ENCODE measurements around the gene SLC8A1. TPM values are rescaled to one million over a fixed set of nuclear protein-coding genes. Genes with fewer than 3 reads are reported as not detected.

SLC8A1 gene
- total RNA-seq, 1 donor from 2014 or later: 34.8 TPM

- peak overlapping the region; percentile 70 for H3K27ac Mint-ChIP-seq (ENCODE audit: unreplicated experiment)
- Histone ChIP-seq H4K20me1 (ENCODE audit: insufficient read depth, low read length) (no peaks in the 10 kb centered on the region), H2AFZ (ENCODE audit: low read depth, low read length) (no peak overlapping the region), H3K27ac (ENCODE audit: low read depth, low read length) (no peak overlapping the region), H3K79me2 (ENCODE audit: insufficient read depth, low read length) (no peaks in the 10 kb centered on the region), H3K4me2 (ENCODE audit: low read length) (no peak overlapping the region), H3K4me1 (ENCODE audit: insufficient read depth, low read length) (no peaks in the 10 kb centered on the region), H3K9ac (ENCODE audit: low read length) (no peak overlapping the region), H3K36me3 (ENCODE audit: insufficient read depth, low read length) (no peaks in the 10 kb centered on the region), H3K4me3 (ENCODE audit: insufficient read depth, low read depth, low read length) (no peak overlapping the region), H3K27me3 (ENCODE audit: insufficient read depth, low read length) (no peaks in the 10 kb centered on the region), H3K9me3 (ENCODE audit: insufficient read depth, low read depth, low read length) (no peaks in the 10 kb centered on the region)
- no peaks in the 10 kb centered on the region for H3K36me3 Mint-ChIP-seq (ENCODE audit: low read depth, unreplicated experiment)
- peaks cover 10% of the 10 kb centered on the region for H3K4me1 Mint-ChIP-seq (ENCODE audit: low read depth, unreplicated experiment)
- H3K27me3 Mint-ChIP-seq (ENCODE audit: low read depth, unreplicated experiment): no peaks in the 10 kb centered on the region
- no peak for TF ChIP-seq EZH2 (IDR thresholded peaks at IDR 0.05; ENCODE audit: insufficient read depth, low read length)
- TF ChIP-seq, protein P1, sequence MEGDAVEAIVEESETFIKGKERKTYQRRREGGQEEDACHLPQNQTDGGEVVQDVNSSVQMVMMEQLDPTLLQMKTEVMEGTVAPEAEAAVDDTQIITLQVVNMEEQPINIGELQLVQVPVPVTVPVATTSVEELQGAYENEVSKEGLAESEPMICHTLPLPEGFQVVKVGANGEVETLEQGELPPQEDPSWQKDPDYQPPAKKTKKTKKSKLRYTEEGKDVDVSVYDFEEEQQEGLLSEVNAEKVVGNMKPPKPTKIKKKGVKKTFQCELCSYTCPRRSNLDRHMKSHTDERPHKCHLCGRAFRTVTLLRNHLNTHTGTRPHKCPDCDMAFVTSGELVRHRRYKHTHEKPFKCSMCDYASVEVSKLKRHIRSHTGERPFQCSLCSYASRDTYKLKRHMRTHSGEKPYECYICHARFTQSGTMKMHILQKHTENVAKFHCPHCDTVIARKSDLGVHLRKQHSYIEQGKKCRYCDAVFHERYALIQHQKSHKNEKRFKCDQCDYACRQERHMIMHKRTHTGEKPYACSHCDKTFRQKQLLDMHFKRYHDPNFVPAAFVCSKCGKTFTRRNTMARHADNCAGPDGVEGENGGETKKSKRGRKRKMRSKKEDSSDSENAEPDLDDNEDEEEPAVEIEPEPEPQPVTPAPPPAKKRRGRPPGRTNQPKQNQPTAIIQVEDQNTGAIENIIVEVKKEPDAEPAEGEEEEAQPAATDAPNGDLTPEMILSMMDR (IDR thresholded peaks at IDR 0.05; ENCODE audit: insufficient read depth, low read depth, low read length): no peak
- FAIRE-seq (no peak), DNase-seq (ENCODE audit: low read depth) (no peak)
- H3K4me3 Mint-ChIP-seq (ENCODE audit: unreplicated experiment): no peak overlapping the region
- no peaks in the 10 kb centered on the region for H3K9me3 Mint-ChIP-seq (ENCODE audit: unreplicated experiment)
Measured at GRCh38 chr2:40324656-40325055, 127.2 kb downstream of the SLC8A1 start.

GRCh38 chr2:40321822-40322221, 130.1 kb downstream of the SLC8A1 start:
- H3K4me1 Mint-ChIP-seq (ENCODE audit: low read depth, unreplicated experiment): peaks cover 6% of the 10 kb centered on the region
- no peak overlapping the region for H2AFZ ChIP-seq (ENCODE audit: low read depth, low read length)
- no peaks in the 10 kb centered on the region for H3K79me2 ChIP-seq (ENCODE audit: insufficient read depth, low read length)
- H3K4me2 ChIP-seq (ENCODE audit: low read length): no peak overlapping the region
- H3K4me3 Mint-ChIP-seq (ENCODE audit: unreplicated experiment): no peak overlapping the region
- H3K9ac ChIP-seq (ENCODE audit: low read length): no peak overlapping the region
- no peaks in the 10 kb centered on the region for H4K20me1 ChIP-seq (ENCODE audit: insufficient read depth, low read length)
- H3K27ac ChIP-seq (ENCODE audit: low read depth, low read length): no peak overlapping the region
- no peaks in the 10 kb centered on the region for H3K9me3 ChIP-seq (ENCODE audit: insufficient read depth, low read depth, low read length)
- TF ChIP-seq, protein P1 (IDR thresholded peaks at IDR 0.05; ENCODE audit: insufficient read depth, low read depth, low read length): no peak
- TF ChIP-seq EZH2 (IDR thresholded peaks at IDR 0.05; ENCODE audit: insufficient read depth, low read length): no peak
- no peak overlapping the region for H3K4me3 ChIP-seq (ENCODE audit: insufficient read depth, low read depth, low read length)
- no peak for DNase-seq (ENCODE audit: low read depth)
- no peak for FAIRE-seq
- H3K9me3 Mint-ChIP-seq (ENCODE audit: unreplicated experiment): no peaks in the 10 kb centered on the region
- no peaks in the 10 kb centered on the region for H3K36me3 Mint-ChIP-seq (ENCODE audit: low read depth, unreplicated experiment)
- H3K27me3 ChIP-seq (ENCODE audit: insufficient read depth, low read length): no peaks in the 10 kb centered on the region
- H3K36me3 ChIP-seq (ENCODE audit: insufficient read depth, low read length): no peaks in the 10 kb centered on the region
- no peaks in the 10 kb centered on the region for H3K4me1 ChIP-seq (ENCODE audit: insufficient read depth, low read length)
- H3K27me3 Mint-ChIP-seq (ENCODE audit: low read depth, unreplicated experiment): no peaks in the 10 kb centered on the region
- H3K27ac Mint-ChIP-seq (ENCODE audit: unreplicated experiment): no peak overlapping the region

DNA sequence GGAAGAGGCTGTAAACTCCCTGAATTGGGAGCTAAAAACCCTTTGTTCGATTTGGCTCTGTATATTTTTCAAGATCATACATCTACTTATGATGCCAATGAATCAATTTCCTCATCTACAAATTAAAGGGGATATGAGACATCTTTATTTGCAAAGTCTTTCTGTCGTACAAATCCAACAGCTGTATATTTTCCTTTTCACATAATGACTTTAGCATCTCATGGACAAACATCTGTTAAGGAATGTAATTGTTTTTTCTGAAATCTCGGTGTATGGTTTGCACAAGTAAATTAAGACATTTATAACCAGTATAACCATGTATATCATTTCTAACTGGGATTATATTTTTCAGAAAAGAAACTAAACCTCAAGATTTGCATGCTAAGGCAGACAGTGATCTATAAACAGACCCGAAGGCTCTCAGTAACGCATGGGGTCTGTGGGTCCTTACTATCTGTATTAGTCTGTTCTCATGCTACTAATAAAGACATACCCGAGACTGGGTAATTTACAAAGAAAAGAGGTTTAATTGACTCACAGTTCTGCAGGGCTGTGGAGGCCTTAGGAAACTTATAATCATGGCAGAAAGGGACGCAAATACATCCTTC, 130.8 kb downstream of the SLC8A1 start:
- Mint-ChIP-seq H3K27me3 (ENCODE audit: low read depth, unreplicated experiment) (no peaks in the 10 kb centered on the region), H3K9me3 (ENCODE audit: unreplicated experiment) (no peaks in the 10 kb centered on the region), H3K27ac (ENCODE audit: unreplicated experiment) (no peak overlapping the region), H3K36me3 (ENCODE audit: low read depth, unreplicated experiment) (no peaks in the 10 kb centered on the region), H3K4me3 (ENCODE audit: unreplicated experiment) (no peak overlapping the region), H3K4me1 (ENCODE audit: low read depth, unreplicated experiment) (peaks cover 6% of the 10 kb centered on the region)
- no peaks in the 10 kb centered on the region for H3K27me3 ChIP-seq (ENCODE audit: insufficient read depth, low read length)
- DNase-seq (ENCODE audit: low read depth) (no peak), FAIRE-seq (no peak)
- H3K27ac ChIP-seq (ENCODE audit: low read depth, low read length): no peak overlapping the region
- H2AFZ ChIP-seq (ENCODE audit: low read depth, low read length): no peak overlapping the region
- no peak overlapping the region for H3K9ac ChIP-seq (ENCODE audit: low read length)
- H4K20me1 ChIP-seq (ENCODE audit: insufficient read depth, low read length): no peaks in the 10 kb centered on the region
- H3K79me2 ChIP-seq (ENCODE audit: insufficient read depth, low read length): no peaks in the 10 kb centered on the region
- no peaks in the 10 kb centered on the region for H3K4me1 ChIP-seq (ENCODE audit: insufficient read depth, low read length)
- H3K9me3 ChIP-seq (ENCODE audit: insufficient read depth, low read depth, low read length): no peaks in the 10 kb centered on the region
- H3K4me2 ChIP-seq (ENCODE audit: low read length): no peak overlapping the region
- no peaks in the 10 kb centered on the region for H3K36me3 ChIP-seq (ENCODE audit: insufficient read depth, low read length)
- H3K4me3 ChIP-seq (ENCODE audit: insufficient read depth, low read depth, low read length): no peak overlapping the region
- TF ChIP-seq, protein P1 (IDR thresholded peaks at IDR 0.05; ENCODE audit: insufficient read depth, low read depth, low read length): no peak
- no peak for TF ChIP-seq EZH2 (IDR thresholded peaks at IDR 0.05; ENCODE audit: insufficient read depth, low read length)

Data from astrocyte (in vitro differentiated cells and primary cell).